CD14-positive monocyte (primary cell): Measurements from ENCODE around the gene SMAD6. TPM values are rescaled to one million over a fixed set of nuclear protein-coding genes. Genes with fewer than 3 reads are reported as not detected.

Source experiments
- DNase-seq, 3 donors: peaks; one replicate each; pipeline ENCODE4 v3.0.0-alpha.2; 2011 to 2022
- H2AFZ ChIP-seq: 2 replicates; pipeline ENCODE4 v1.6.0; 2012; ENCODE audit warnings: mild to moderate bottlenecking, low read depth, low read length, inconsistent platforms; ENCODE audit not compliant: insufficient read depth, poor library complexity, severe bottlenecking
- H3K27ac ChIP-seq, 2 donors: 1 replicate in 1 of 2; 2 replicates in 1 of 2; pipeline ENCODE4 v1.5.1; 2012 to 2013; ENCODE audit warnings: low read length in 2 of 2, control low read depth in 1 of 2, inconsistent platforms in 1 of 2, low read depth in 1 of 2, mild to moderate bottlenecking in 1 of 2
- H3K27me3 ChIP-seq, 2 donors: one replicate each; pipeline versions ENCODE4 v1.6.0 to v1.6.1; 2011 to 2013; ENCODE audit warnings: low read length in 2 of 2; ENCODE audit not compliant: control insufficient read depth in 2 of 2, insufficient read depth in 2 of 2
- H3K36me3 ChIP-seq, 2 donors: replicated peaks in 1 of 2; 1 replicate in 1 of 2; 2 replicates in 1 of 2; pipeline versions ENCODE4 v1.5.1 to v1.6.1; 2012 to 2013; ENCODE audit warnings: low read length in 2 of 2, control low read depth in 1 of 2, inconsistent platforms in 1 of 2, mild to moderate bottlenecking in 1 of 2; ENCODE audit not compliant: insufficient read depth in 2 of 2, control insufficient read depth in 1 of 2
- H3K4me1 ChIP-seq, 2 donors: 1 replicate in 1 of 2; 2 replicates in 1 of 2; pipeline versions ENCODE4 v1.5.1 to v1.6.1; 2012 to 2013; ENCODE audit warnings: low read length in 2 of 2, control low read depth in 1 of 2, inconsistent platforms in 1 of 2, mild to moderate bottlenecking in 1 of 2, moderate library complexity in 1 of 2; ENCODE audit not compliant: insufficient read depth in 2 of 2, control insufficient read depth in 1 of 2
- H3K4me2 ChIP-seq: replicated peaks from 2 replicates; pipeline ENCODE3; 2012; ENCODE audit warnings: low read length, moderate library complexity, mild to moderate bottlenecking; ENCODE audit not compliant: poor library complexity, severe bottlenecking; ENCODE audit errors: extremely low read depth
- H3K4me3 ChIP-seq, 3 experiments: fragments of 200-600 bp in 1 of 3; sonication (generic) in 1 of 3; replicated peaks in 1 of 3; 1 replicate in 2 of 3; 2 replicates in 1 of 3; pipeline ENCODE4 v1.5.1; 2011 to 2013; ENCODE audit warnings: low read length in 3 of 3, mild to moderate bottlenecking in 3 of 3, control low read depth in 2 of 3, low read depth in 2 of 3, inconsistent platforms in 1 of 3, moderate library complexity in 1 of 3
- H3K79me2 ChIP-seq: 2 replicates; pipeline ENCODE4 v1.6.0; 2012; ENCODE audit warnings: mild to moderate bottlenecking, control low read depth, inconsistent platforms, low read length, moderate library complexity; ENCODE audit not compliant: insufficient read depth
- H3K9ac ChIP-seq: 2 replicates; pipeline ENCODE4 v1.6.0; 2017; ENCODE audit warnings: low read length, mild to moderate bottlenecking; ENCODE audit not compliant: insufficient read depth, poor library complexity, severe bottlenecking
- H3K9me3 ChIP-seq, 2 donors: replicated peaks in 1 of 2; 1 replicate in 1 of 2; 2 replicates in 1 of 2; pipeline versions ENCODE4 v1.5.1 to v1.6.1; 2012 to 2013; ENCODE audit warnings: low read length in 2 of 2, control low read depth in 1 of 2; ENCODE audit not compliant: control insufficient read depth in 1 of 2, insufficient read depth in 1 of 2
- H4K20me1 ChIP-seq: 2 replicates; pipeline ENCODE4 v1.6.0; 2012; ENCODE audit warnings: mild to moderate bottlenecking, low read length, control low read depth, moderate library complexity; ENCODE audit not compliant: insufficient read depth
- H3K27ac Mint-ChIP-seq, 7 donors: one replicate each; pipeline ENCODE4 v1.8.0; 2020; ENCODE audit warnings: mild to moderate bottlenecking in 7 of 7, mixed read lengths in 7 of 7, moderate library complexity in 6 of 7, inconsistent platforms in 2 of 7
- H3K27me3 Mint-ChIP-seq, 3 donors: one replicate each; pipeline ENCODE4 v1.8.0; 2021 to 2022; ENCODE audit warnings: low read depth in 3 of 3, mild to moderate bottlenecking in 3 of 3, mixed read lengths in 3 of 3, moderate library complexity in 3 of 3, inconsistent platforms in 1 of 3
- H3K36me3 Mint-ChIP-seq, 2 donors: one replicate each; pipeline ENCODE4 v1.8.0; 2020; ENCODE audit warnings: mixed read lengths in 2 of 2, inconsistent platforms in 1 of 2, mild to moderate bottlenecking in 1 of 2
- H3K4me1 Mint-ChIP-seq: one replicate; pipeline ENCODE4 v1.8.0; 2020; ENCODE audit warnings: mild to moderate bottlenecking, mixed read lengths
- H3K4me3 Mint-ChIP-seq, 2 donors: one replicate each; pipeline ENCODE4 v1.8.0; 2020; ENCODE audit warnings: mild to moderate bottlenecking in 2 of 2, mixed read lengths in 2 of 2, moderate library complexity in 1 of 2
- H3K9me3 Mint-ChIP-seq, 7 donors: one replicate each; pipeline ENCODE4 v1.8.0; 2020 to 2022; ENCODE audit warnings: mixed read lengths in 7 of 7, mild to moderate bottlenecking in 6 of 7, moderate library complexity in 6 of 7, inconsistent platforms in 2 of 7
- CTCF ChIP-seq: fragments of 200-600 bp; IDR thresholded peaks from one replicate; pipeline ENCODE4 v1.8.0; 2022; ENCODE audit warnings: antibody characterized with exemption, mild to moderate bottlenecking
- WGBS: methylation state at CpG from one replicate; pipeline ENCODE4 v1.1.5; 2013; ENCODE audit warnings: missing lambda C conversion rate; ENCODE audit not compliant: insufficient coverage; 5-methylcytosine and 5-hydroxymethylcytosine counted together
- intact Hi-C, 2 donors: fragments of 100-400 bp; cut with micrococcal nuclease; formaldehyde crosslinking; loops; one replicate each; pipeline versions ENCODE4 v1.15.0 to v1.15.1; 2023
- polyA plus RNA-seq, 3 donors: library from polyadenylated mRNA; depleted of rRNA in 1 of 3; unstranded in 2 of 3; stranded (reverse) in 1 of 3; fragments of 300-500 nt in 2 of 3; fragments of >200 nt in 1 of 3; fragmentation: Illumina TruSeq in 2 of 3; gene quantifications; 1 replicate in 2 of 3; 2 replicates in 1 of 3; pipeline ENCODE4 v1.2.3, GENCODE V29; 2012 to 2021

Gene SMAD6
- polyA plus RNA-seq, 3 donors = 0.31 TPM; not detected in 2

DNA sequence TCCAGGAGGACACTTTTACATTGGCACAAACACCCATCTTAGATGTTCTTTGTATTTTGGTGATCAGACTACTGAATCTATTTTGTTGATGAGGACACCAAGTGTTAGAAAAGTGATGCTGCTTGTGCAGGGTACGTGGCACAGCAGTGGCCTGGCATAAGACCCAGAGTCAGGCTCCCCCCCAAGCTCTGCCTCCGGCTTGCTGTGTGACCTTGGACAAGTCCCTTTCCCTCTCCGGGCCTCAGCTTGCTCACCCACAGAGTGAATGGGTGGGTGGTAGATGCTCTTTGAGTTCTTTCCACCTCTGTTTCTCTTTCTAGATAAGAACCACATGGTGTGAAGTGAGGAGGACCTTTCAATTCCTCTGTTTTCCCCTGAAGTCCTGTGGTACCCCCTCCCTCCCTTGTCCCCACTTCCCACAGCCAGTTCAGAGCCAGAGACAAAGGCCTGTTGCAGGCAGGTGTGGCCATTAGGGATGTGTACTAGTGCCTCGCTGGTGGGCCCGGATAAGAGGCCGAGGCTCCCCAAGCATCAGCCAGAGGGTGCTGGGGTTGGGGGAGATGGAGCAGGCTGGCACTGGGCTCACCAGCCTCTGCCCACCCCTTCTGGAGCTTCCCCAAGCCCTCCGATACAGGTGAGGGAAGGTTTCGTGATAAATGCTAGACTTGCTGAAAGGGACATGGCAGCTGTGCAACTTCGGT, 43.6 kb downstream of the SMAD6 start:
- DNase-seq = no peak
- WGBS = 100% methylated on average over 2 of the region's 9 CpGs
- Histone ChIP-seq H3K9me3 (no peaks in the 10 kb centered on the region), H3K36me3 (no peaks in the 10 kb centered on the region), H2AFZ (no peak overlapping the region), H3K27me3 (no peaks in the 10 kb centered on the region), H3K4me3 (no peak overlapping the region), H3K9ac (no peak overlapping the region), H3K79me2 (no peaks in the 10 kb centered on the region), H3K4me2 (no peak overlapping the region), H3K4me1 (no peaks in the 10 kb centered on the region), H4K20me1 (no peaks in the 10 kb centered on the region), H3K27ac (no peak overlapping the region)
- TF ChIP-seq CTCF = no peak
- peaks cover 1 to 3% (median 3%) of the 10 kb centered on the region in 3 donors for H3K27me3 Mint-ChIP-seq
- peak overlapping the region in 1 of 7 donors; percentile 18 for H3K27ac Mint-ChIP-seq
- H3K36me3 Mint-ChIP-seq = no peaks in the 10 kb centered on the region
- intact Hi-C loops = no loop called here
- H3K9me3 Mint-ChIP-seq = no peaks in the 10 kb centered on the region
- H3K4me3 Mint-ChIP-seq = no peak overlapping the region
- no peaks in the 10 kb centered on the region for H3K4me1 Mint-ChIP-seq

GRCh38 chr15:66746231-66746605, 44.2 kb downstream of the SMAD6 start:
- no peak overlapping the region for H3K4me2 ChIP-seq
- no peak overlapping the region for H3K9ac ChIP-seq
- no peaks in the 10 kb centered on the region for H3K79me2 ChIP-seq
- no peak overlapping the region for H3K4me3 ChIP-seq
- Mint-ChIP-seq H3K27me3 (peaks cover 1 to 3% (median 3%) of the 10 kb centered on the region in 3 donors), H3K4me1 (no peaks in the 10 kb centered on the region), H3K36me3 (no peaks in the 10 kb centered on the region), H3K9me3 (no peaks in the 10 kb centered on the region), H3K27ac (no peak overlapping the region), H3K4me3 (no peak overlapping the region)
- no peaks in the 10 kb centered on the region for H4K20me1 ChIP-seq
- intact Hi-C loops = no loop called here
- no peak overlapping the region for H3K27ac ChIP-seq
- no peaks in the 10 kb centered on the region for H3K9me3 ChIP-seq
- DNase-seq = no peak
- no peak for TF ChIP-seq CTCF
- H3K27me3 ChIP-seq = no peaks in the 10 kb centered on the region
- no peaks in the 10 kb centered on the region for H3K36me3 ChIP-seq
- no peak overlapping the region for H2AFZ ChIP-seq
- WGBS = 100% methylated on average over 1 of the region's 5 CpGs
- no peaks in the 10 kb centered on the region for H3K4me1 ChIP-seq
